ENCODE results near the gene APOA5. TPM values are rescaled to one million over a fixed set of nuclear protein-coding genes. Genes with fewer than 3 reads are reported as not detected.
"Not testable (repeated sequence)": the region's sequence is repeated elsewhere in the genome, so short reads cannot be mapped to it uniquely, and the experiment has no call there.

Gene APOA5
- total and polyA plus RNA-seq, 9 donors = 0.35 to 0.43 TPM; not detected in 7

DNA sequence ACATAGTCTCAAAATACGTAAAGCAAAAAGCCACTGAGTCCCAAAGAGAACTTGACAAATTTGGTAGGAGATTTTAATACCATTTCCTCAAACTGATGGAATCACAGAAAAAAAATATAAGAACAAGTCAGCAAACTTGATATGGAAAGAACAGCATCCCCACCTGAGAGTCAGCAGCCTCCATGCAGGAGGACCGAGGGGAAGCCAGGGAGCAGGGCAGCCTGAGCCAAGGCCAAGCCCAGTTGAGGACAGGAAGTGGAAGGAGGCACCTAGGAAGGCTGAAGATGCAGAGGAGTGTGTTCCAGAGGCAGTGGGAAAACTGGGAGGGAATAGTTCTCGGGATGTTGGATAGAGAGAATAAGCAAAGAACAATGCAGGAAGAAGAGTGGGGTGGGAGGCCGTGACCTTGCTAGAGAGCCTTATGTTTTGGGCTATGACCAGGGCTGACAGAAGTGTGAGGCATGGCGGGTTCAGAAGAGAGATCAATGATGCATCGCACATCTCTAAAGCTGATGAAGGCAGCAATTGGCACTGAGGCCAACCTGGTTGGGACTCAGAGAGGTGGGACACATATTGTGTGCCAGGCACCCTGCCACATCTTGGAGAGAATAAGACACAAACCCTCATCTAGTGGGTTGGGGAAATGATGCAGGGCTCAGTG lies 16.1 kb upstream of the APOA5 start:
- no peak for DNase-seq
- Histone ChIP-seq H3K36me3 (no peaks in the 10 kb centered on the region), H3K4me1 (ENCODE audit: insufficient read depth) (no peaks in the 10 kb centered on the region), H3K4me3 (no peak overlapping the region), H3K27me3 (no peaks in the 10 kb centered on the region), H3K27ac (no peak overlapping the region), H3K9me3 (no peaks in the 10 kb centered on the region)
- WGBS, 3 donors = 90 to 91% (median 91%) methylated on average over 6 of the region's 6 CpGs
- no peak for TF ChIP-seq POLR2A (IDR thresholded peaks at IDR 0.05)
- TF ChIP-seq, protein P1, sequence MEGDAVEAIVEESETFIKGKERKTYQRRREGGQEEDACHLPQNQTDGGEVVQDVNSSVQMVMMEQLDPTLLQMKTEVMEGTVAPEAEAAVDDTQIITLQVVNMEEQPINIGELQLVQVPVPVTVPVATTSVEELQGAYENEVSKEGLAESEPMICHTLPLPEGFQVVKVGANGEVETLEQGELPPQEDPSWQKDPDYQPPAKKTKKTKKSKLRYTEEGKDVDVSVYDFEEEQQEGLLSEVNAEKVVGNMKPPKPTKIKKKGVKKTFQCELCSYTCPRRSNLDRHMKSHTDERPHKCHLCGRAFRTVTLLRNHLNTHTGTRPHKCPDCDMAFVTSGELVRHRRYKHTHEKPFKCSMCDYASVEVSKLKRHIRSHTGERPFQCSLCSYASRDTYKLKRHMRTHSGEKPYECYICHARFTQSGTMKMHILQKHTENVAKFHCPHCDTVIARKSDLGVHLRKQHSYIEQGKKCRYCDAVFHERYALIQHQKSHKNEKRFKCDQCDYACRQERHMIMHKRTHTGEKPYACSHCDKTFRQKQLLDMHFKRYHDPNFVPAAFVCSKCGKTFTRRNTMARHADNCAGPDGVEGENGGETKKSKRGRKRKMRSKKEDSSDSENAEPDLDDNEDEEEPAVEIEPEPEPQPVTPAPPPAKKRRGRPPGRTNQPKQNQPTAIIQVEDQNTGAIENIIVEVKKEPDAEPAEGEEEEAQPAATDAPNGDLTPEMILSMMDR (IDR thresholded peaks at IDR 0.05) = no peak
- no peak for TF ChIP-seq EP300 (IDR thresholded peaks at IDR 0.05)
- intact Hi-C loops (cut with DNase I) = no loop called here

DNA sequence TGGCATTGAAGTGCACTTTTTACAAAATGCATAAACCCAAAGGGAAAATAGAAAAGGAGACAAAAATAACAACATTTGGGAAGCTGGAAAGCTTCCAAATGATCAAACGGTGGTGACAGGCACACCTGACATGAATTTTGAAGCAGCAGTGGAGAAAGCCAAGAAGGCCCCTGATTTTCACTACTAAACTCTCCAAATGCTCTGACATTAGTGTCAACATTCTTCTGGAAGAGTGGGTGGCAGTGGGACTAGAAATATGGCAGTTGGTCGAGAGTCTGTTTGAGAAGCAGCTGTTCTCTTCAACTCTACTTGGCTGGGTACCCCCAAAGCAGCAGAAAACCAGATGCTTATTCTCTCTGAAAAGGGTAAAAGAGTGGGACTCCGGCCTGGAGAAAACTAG lies 12.3 kb upstream of the APOA5 start:
- H3K36me3 ChIP-seq = no peaks in the 10 kb centered on the region
- no peaks in the 10 kb centered on the region for H3K9me3 ChIP-seq
- TF ChIP-seq EP300 (IDR thresholded peaks at IDR 0.05) (no peak), POLR2A (IDR thresholded peaks at IDR 0.05) (no peak)
- TF ChIP-seq, protein P1 (IDR thresholded peaks at IDR 0.05) = no peak
- no peaks in the 10 kb centered on the region for H3K27me3 ChIP-seq
- no peaks in the 10 kb centered on the region for H3K4me1 ChIP-seq (ENCODE audit: insufficient read depth)
- no peak overlapping the region for H3K27ac ChIP-seq
- intact Hi-C loops (cut with DNase I) = no loop called here
- DNase-seq = no peak
- WGBS, 3 donors = 59 to 61% (median 59%) methylated on average over 3 of the region's 3 CpGs
- H3K4me3 ChIP-seq = no peak overlapping the region

DNA sequence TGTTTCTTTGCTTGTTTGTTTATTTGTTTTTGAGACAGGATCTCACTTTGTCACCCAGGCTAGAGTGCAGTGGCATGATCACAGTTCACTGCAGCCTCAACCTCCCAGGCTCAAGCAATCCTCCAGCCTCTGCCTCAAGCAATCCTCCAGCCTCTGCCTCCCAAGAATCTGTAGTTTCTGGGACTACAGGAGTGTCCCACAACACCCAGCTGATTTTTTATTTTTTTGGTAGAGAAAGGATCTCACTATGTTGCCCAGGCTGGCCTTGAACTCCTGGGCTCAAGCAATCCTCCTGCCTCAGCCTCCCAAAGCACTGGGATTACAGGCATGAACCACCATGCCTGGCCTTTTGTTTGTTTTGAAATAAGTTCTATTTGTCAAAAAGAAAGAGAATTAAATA lies 10.0 kb upstream of the APOA5 start:
- H3K27me3 ChIP-seq; H3K4me1 ChIP-seq (ENCODE audit: insufficient read depth); H3K36me3 ChIP-seq; H3K27ac ChIP-seq; DNase-seq; H3K9me3 ChIP-seq; H3K4me3 ChIP-seq; intact Hi-C loops (cut with DNase I): not testable (repeated sequence)

DNA sequence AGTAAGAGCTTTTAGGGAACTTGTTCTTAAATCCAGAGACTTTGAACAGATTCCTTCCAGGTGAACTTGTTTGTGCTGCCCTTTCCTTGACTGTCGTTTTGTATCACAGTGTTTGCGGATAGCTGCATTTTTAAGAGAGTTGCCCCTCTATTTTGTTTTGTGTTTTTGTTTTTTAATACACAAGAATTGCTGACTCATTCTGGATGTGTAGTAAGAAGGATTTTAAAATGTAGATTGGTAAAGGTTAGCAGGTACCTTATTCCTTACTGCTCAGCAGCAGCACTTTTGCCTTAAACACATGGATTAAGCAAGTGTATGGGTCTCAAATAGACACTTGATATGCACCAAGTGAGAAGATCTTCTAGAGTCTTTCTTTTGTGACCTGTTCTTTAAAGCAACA lies 8.9 kb upstream of the APOA5 start:
- TF ChIP-seq EP300 (IDR thresholded peaks at IDR 0.05) (no peak), POLR2A (IDR thresholded peaks at IDR 0.05) (no peak)
- TF ChIP-seq, protein P1 (IDR thresholded peaks at IDR 0.05) = no peak
- Histone ChIP-seq H3K9me3 (no peaks in the 10 kb centered on the region), H3K4me1 (ENCODE audit: insufficient read depth) (no peaks in the 10 kb centered on the region), H3K36me3 (no peaks in the 10 kb centered on the region), H3K27me3 (no peaks in the 10 kb centered on the region), H3K27ac (no peak overlapping the region), H3K4me3 (no peak overlapping the region)
- DNase-seq = no peak
- WGBS, 3 donors = 75 to 88% (median 76%) methylated on average over 2 of the region's 2 CpGs
- intact Hi-C loops (cut with DNase I) = no loop called here

DNA sequence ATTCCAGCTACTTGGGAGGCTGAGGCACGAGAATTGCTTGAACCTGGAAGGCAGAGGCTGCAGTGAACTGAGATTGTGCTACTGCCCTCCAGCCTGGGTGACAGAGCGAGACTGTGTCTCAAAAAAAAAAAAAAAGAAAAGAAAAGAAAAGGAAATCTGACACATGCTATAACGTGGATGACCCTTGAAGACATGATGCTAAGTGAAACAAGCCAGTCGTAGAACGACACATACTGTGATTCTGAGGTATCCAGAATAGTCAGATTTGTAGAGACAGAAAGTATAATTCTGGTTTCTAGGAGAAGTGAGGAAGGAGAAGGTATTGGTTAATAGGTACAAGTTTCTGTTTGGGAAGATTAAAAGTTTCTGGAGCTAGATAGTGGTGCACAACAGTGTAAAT lies 6.7 kb upstream of the APOA5 start:
- H3K9me3 ChIP-seq = no peaks in the 10 kb centered on the region
- intact Hi-C loops (cut with DNase I) = loop anchor here in 1 of 4 donors (10.0 kb wide), 1 partner anchor 426 kb away; no protein-coding TSS in a partner anchor
- TF ChIP-seq EP300 (IDR thresholded peaks at IDR 0.05) = no peak
- TF ChIP-seq, protein P1 (IDR thresholded peaks at IDR 0.05) = no peak
- TF ChIP-seq POLR2A (IDR thresholded peaks at IDR 0.05) = no peak
- no peak for DNase-seq
- no peaks in the 10 kb centered on the region for H3K36me3 ChIP-seq
- H3K27me3 ChIP-seq = no peaks in the 10 kb centered on the region
- 82 to 86% (median 84%) methylated on average over 5 of the region's 5 CpGs for WGBS, 3 donors
- H3K27ac ChIP-seq = no peak overlapping the region
- H3K4me1 ChIP-seq (ENCODE audit: insufficient read depth) = no peaks in the 10 kb centered on the region
- no peak overlapping the region for H3K4me3 ChIP-seq
